Activated T-cell treated with anti-CD3 and anti-CD28 coated beads for 4 hours (primary cell): ENCODE measurements around the gene CREM.

Experiments used
- DNase-seq: peaks from one replicate; pipeline ENCODE4 v3.0.0-alpha.2; 2020

Gene CREM

DNA sequence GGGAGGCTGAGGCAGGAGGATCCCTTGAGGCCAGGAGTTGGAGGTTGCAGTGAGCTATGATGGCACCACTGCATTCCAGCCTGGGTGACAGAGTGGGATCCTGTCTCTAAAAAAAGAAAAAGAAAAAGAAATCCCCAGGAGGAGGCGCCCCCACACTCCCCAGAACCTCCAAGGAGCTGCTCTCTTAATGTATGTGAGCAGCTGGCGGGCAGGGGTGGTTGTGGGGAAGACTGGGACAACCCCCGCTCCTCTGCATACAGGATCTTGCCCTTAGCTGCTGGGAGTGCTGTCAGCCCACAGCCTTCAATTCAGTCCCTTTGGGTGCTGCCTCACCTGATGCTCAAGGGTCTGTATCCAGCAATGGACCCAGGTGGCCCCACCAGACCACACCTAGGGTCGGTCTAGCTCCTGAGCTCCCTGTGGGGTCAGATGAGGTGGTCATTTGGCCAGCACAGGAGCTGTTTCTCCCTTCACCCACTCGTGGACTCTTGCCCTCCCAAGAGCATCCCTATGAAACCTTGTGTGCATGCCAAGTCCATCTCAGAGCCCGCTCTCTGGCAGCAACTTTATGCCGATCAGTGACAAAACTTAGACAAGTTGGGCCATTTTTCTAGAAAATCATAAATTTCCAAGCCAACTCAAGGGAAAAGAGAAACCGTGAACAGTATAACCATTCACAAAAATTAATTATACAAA lies 97.5 kb downstream of the CREM start:
- DNase-seq = no peak

DNA sequence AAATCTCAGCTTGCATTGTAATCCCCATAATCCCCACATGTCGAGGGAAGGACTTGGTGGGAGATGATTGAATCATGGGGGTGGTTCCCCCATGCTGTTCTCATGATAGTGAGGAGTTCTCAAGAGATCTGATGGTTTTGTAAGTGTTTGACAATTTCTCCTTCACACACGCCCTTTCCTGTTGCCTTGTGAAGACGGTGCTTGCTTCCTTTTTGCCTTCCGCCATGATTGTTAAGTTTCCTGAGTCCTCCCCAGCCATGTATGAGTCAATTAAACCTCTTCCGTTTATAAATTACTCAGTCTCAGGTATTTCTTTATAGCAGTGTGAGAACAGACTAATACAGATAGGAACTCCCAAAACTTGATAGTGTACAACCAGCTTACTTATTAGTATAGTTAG lies 98.6 kb downstream of the CREM start:
- DNase-seq = no peak

DNA sequence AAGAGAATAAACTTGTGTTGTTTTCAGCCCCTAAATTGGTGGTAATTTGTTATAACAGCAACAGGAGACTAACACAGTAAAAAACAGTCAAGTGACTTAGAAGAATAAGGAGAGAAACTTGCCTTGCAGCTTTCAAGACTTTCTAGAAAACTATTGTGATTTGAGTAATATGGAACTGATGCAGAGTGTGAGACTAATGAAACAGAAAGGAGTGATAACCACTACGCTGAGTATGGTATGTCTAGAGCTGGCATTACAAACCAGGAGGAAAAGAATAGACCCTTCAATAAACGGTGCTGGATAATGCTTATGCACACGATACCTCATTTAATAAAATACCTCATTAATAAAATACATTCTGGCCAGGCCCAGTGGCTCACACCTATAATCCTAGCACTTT lies 99.9 kb downstream of the CREM start:
- no peak for DNase-seq

DNA sequence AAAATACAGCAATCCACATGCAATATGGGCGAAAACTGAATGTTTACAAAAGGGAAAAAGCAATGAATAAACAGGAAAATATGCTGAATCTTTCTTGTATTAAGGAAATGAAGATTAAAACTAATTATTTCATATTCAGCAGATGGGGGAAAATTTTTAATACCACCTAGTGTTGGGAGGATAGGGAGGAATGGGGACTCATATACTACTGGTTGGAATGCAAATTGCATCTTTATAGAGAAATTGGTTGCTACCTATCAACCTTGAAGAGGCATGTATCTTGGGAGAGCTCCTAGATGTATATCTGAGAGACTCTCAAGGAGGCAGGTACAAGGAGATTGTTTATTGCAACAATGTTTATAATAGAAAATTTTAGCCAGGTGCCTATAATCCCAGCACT lies 101.4 kb downstream of the CREM start:
- DNase-seq = no peak

DNA sequence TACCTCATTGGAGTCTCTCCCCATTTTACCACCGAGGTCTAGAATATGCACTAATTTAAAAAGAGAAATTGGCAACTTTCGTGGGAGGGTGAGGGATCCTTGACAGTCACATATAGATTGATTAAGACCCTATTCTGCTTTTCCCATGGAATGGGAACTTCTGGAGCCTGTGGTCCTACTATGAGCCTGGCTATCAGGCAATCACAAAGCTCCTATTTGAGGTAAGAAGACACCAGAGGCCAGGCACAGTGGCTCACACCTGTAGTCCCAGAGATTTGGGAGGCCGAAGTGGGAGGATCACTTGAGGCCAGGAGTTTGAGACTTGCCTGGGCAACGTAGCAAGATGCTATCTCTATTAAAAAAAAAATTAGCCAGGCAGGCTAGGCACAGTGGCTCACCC lies 105.0 kb downstream of the CREM start:
- DNase-seq = no peak

DNA sequence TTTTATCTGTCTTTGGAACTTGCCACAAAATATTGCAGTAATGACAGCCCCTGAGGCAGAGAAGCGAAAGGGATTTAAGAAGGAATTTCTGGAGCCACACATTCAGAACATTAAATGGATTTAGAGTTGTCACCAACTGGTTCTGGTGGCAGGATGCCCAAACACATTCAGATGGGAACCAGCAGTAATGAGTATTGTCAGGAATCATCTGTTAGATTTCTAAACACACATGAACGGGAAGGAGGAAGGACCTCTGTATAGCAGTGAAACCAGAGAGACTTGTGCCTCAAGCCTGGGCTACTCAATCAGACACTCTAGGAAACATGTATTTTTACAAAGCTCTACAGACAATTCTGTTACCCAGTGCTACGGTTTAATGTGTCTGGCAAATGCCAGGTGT lies 105.9 kb downstream of the CREM start:
- no peak for DNase-seq

DNA sequence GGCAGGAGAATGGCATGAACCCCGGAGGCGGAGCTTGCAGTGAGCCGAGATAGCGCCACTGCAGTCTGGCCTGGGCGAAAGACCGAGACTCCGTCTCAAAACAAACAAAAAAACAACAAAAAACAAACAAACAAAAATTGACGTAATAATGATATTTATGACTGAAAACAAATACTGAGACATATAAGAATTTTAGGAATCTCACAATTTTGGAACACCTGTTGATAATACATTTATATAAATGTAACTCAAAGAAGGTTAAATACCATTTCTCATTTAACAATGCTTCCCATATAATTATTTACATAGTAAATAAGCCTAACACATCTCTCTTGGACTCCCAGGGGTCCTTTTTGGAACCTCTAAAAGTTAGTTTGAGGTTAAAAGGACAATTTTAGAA lies 107.4 kb downstream of the CREM start:
- DNase-seq = no peak

DNA sequence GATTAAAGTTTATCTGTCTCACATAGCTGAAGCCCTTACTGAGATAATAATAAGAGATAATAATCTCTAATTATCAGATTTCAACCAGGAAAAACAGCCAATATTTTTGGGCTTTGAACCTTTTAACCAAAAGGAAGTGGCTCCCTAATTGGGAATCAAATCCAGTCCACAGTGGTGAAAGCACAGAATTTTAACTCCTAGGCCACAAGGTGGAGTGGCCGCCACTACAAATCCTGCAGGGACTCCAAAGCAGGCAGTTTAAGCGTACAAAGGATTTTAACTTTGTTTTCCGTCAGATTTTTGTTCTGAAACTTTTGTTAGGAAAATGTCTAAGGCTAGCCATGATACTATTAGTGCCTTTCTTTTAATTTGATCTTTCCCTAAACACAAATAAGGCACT lies 110.1 kb downstream of the CREM start:
- no peak for DNase-seq

DNA sequence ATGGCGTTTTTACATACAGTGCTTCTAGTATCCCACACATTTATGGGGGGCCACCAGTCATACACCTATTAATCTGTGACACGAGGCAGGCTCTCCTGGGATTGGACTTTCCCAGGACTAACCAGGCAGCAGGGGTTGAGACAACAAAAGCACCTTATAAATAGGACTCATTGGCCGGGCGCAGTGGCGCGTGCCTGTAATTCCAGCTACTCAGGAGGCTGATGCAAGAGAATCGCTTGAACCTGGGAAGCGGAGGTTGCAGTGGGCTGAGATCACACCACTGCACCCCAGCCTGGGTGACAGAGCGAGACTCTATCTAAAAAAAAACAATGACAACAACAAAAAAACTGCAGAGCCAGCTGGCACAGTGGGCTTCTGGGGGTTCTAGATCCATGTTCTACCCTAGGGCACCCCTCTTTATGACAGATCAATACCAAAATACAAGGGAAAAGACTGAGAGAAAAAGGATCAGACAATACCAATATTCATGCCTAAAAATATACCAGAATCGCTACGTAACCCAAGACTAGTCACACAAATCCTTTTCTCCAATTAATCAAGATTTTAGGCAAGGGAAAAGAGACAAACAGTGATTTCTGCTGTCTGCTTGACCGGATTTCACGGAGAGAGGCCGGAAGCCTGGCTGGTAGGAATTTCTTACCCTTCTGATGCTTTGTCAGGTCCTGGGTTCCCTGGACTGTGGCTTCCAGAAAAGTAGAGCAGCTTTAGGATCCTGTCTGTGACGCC lies 111.3 kb downstream of the CREM start:
- no peak for DNase-seq

DNA sequence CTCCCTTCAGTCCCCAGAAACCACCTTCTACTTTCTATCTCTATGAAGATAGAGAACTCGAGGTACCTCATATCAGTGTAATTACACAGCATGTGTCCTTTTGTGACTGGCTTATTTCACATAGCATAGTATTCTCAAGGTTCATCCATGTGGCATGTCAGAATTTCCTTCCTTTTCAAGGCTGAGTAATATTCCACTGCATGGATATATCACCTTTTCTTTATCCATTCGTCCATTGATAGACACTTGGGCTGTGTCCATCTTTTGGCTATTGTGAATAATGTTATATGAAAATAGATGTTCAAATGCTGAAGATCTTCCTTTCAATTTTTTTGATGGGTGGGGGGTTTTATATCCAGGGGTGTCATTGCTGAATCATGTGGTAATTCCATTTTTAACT lies 117.9 kb downstream of the CREM start:
- no peak for DNase-seq

DNA sequence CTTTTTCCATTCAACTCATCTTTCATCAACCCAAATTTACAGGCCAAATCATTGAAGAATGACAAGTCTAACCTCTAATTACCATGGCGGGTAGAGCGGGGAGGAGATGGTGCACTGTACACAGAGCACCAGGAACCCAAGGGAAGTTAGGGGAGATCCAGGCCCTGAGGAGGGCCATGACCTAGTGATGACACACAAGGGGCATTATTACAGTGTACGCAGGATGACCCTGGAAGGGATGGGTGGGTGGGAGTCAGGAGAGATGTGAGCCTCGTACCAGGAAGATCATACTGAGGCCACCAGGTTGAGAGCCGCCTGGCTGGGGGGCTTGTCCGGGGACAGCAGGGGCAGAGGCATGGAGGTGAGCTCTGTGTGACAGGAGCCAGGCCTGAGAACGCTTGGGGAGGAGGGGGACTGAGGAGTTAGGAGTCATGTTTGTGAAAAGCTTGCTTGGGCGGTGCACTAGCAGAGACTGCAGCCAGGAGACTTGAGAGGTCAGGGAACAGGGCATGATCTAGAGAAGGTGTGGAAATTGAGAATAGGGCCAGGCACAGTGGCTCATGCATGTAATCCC lies 120.2 kb downstream of the CREM start:
- no peak for DNase-seq

DNA sequence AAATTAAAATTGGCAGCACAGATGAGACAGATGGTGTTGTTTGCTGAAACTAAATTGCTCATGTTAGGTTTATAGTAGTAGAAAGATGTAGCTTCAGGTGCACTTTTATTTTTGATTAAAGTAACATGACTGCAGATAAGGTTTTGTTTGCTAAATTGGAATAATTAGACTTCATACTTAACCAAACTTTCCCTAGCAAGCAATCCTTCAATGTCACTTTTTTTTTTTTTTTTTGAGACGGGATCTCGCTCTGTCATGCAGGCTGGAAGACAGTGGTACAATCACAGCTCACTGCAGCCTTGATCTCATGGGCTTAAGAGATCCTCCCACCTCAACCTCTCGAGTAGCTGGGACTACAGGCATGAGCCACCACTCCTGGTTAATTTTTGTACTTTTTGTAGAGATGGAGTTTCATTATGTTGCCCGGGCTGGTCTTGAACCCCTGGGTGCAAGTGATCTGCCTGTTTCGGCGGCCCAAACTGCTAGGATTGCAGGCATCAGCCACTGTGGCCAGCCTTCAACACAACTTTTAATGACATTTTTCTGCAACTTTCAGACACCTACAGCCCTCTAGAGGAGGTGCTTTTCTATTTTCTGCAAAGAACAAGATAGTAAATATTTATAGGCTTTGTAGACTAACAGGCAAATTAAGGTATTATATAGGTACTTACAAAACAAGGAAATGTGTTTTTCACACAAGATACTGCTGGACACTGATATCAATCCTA lies 124.9 kb downstream of the CREM start:
- DNase-seq = no peak

DNA sequence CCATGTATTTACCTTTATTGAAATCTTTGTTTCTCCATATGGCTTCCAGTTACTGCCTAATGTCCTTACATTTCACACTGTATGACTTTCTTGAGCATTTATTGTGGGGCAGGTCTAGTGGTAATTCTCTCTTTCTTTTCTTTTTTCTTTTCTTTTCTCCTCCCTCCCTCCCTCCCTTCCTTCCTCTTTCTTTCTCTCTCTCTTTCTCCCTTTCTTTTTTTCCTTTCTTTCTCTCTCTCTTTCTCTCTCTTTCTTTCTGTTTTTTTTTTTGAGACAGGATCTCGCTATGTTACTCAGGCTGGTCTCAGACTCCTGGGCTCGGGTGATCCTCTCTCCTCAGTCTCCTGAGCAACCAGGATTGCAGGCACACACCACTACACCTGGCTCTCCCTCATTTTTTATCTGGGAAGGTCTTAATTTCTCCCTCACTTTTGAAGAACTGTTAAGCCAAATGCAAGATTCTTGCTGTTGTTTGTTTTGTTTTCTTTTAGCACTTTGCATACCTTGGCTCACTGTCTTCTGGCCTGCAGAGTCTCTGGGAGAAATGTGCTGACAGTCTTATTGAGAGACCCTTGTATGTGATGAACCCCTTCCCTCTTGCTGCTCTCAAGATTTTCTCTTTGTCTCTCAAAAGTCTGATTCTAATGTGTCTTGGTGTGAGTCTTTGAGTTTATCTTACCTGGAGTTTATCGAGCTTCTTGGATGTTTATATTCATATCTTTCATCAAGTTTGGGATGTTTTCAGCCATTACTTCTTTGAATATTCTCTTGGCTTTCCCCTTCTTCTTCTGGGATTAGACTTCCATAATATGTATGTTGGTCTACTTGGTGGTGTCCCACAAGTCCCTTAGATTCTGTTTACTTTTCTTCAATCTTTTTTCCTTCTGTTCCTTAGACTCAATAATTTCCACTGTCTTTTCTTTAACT lies 130.7 kb downstream of the CREM start:
- no peak for DNase-seq

DNA sequence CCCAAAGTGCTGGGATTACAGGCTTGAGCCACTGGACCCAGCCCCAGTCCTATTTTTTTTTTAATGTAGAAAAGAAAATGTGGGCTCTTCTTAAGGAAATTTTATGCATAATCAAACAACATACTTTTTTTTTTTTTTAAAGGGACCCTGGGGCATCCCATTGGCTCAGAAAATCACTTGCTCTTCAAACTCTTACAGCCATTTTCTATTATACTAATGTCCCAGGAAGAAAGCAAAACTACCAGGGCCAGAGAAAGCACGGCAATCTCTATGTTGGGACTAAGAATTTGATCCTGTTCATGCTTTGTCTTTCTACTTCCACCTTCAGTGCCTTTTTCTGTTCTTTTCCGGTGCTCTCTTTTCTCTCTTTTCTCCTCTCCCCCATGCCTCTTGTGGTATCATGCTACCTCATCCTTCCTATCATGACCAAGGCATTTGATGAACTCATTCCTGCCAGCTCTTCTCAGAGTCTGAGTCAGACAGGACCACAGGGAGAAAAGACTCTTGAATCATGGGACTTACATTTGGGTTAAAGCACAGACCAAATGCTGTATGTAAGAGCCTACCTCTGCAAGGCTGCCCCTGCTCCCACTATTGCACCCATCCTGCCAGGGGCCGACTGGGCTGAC lies 133.2 kb downstream of the CREM start:
- DNase-seq = no peak

DNA sequence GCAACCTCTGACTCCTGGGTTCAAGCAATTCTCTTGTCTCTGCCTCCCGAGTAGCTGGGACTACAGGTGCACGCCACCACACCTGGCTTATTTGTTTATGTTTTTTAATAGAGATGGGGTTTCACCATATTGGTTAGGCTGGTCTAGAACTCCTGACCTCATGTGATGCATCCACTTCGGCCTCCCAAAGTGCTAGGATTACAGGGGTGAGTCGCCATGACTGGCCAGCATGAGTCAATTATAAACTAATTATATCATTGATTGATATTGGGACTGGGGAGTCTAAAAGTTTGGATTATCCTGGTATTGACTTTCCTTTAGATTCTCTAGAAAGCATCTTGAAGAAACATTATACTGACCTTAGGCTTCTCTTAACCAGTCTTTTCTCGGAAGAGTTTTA lies 135.8 kb downstream of the CREM start:
- no peak for DNase-seq
